Upper lobe of right lung (tissue), 1 donor: ENCODE measurements around the gene KANSL1. TPM values are rescaled to one million over a fixed set of nuclear protein-coding genes. Genes with fewer than 3 reads are reported as not detected.

Experiments
- ATAC-seq: fragments of 200-7000 bp; cut with Tn5 transposase; one replicate; pipeline ENCODE4 v1.9.1; 2020; ENCODE audit warnings: mild to moderate bottlenecking, moderate library complexity
- DNase-seq: peaks from one replicate; pipeline ENCODE4 v3.0.0-alpha.2; 2020
- H3K27ac ChIP-seq: fragments of 200-600 bp; one replicate; pipeline ENCODE4 v1.8.0; 2022
- H3K27me3 ChIP-seq: fragments of 200-600 bp; one replicate; pipeline ENCODE4 v1.8.0; 2022; ENCODE audit warnings: mild to moderate bottlenecking
- H3K36me3 ChIP-seq: fragments of 200-600 bp; one replicate; pipeline ENCODE4 v1.8.0; 2022
- H3K4me1 ChIP-seq: fragments of 200-600 bp; one replicate; pipeline ENCODE4 v1.8.0; 2022
- H3K4me3 ChIP-seq: fragments of 200-600 bp; one replicate; pipeline ENCODE4 v1.8.0; 2022; ENCODE audit warnings: mild to moderate bottlenecking
- H3K9me3 ChIP-seq: fragments of 200-600 bp; one replicate; pipeline ENCODE4 v1.8.0; 2022
- CTCF ChIP-seq: fragments of 200-600 bp; IDR thresholded peaks from one replicate; pipeline ENCODE4 v1.8.0; 2022; ENCODE audit warnings: antibody characterized with exemption
- intact Hi-C: fragments of 100-400 bp; cut with DNase I; formaldehyde crosslinking; loops from one replicate; pipeline ENCODE4 v1.11.0; 2022
- total RNA-seq: library from RNA; stranded (reverse); fragmentation: NEBNext Ultra II Directional; extraction: Animal tissue kit (Norgen Biotek cat#: 25700); gene quantifications from one replicate; pipeline ENCODE4 v1.2.1, GENCODE V29; 2021
- donor health status: DM: no; HTN: yes; CAD: no; lungs with severe emphysema.

KANSL1 gene
- total RNA-seq, 1 donor from 2014 or later = 69.8 TPM

- H3K9me3 ChIP-seq = no peaks in the 10 kb centered on the region
- no peak overlapping the region for H3K27ac ChIP-seq
- H3K4me3 ChIP-seq = no peak overlapping the region
- no peaks in the 10 kb centered on the region for H3K27me3 ChIP-seq
- peaks cover 73% of the 10 kb centered on the region for H3K36me3 ChIP-seq
- intact Hi-C loops = loop anchor here (10.0 kb wide), 1 partner anchor 153 kb away; the partner anchor contains the start of gene KANSL1
- ATAC-seq (no peak), DNase-seq (no peak)
- no peak for TF ChIP-seq CTCF
- peaks cover 20% of the 10 kb centered on the region for H3K4me1 ChIP-seq
Measured at GRCh38 chr17:46042246-46042645, 151.0 kb downstream of the KANSL1 start.

GRCh38 chr17:46039592-46040186 is 153.5 kb downstream of the KANSL1 start:
- no peak for ATAC-seq
- Histone ChIP-seq H3K4me1 (peaks cover 10% of the 10 kb centered on the region), H3K9me3 (no peaks in the 10 kb centered on the region), H3K27me3 (no peaks in the 10 kb centered on the region), H3K4me3 (no peak overlapping the region), H3K27ac (no peak overlapping the region), H3K36me3 (peaks cover 76% of the 10 kb centered on the region)
- intact Hi-C loops = loop anchor here (10.0 kb wide), 1 partner anchor 155 kb away; the partner anchor contains the start of gene KANSL1
- TF ChIP-seq CTCF = no peak
- DNase-seq = no peak

DNA sequence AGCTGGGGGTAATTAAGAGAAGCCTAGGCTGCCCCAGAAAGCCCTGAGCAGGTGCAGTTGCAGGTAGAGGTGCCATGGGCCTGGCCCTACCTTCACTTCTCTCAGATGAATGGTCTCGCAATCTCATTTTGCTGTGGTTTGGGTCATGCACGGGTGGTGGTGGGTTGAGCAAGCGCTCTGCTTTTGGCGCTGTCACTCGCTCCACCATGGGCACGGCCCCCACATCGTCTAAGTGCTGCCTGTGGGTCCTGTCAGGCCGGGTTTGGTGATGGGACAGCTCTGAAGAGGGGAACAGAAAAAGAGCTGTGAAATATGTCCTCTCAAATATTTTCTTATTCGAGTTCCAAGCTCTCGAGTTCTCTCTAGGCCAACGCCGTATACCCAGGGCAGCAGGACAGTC is 154.3 kb downstream of the KANSL1 start:
- H3K27ac ChIP-seq = no peak overlapping the region
- intact Hi-C loops = no loop called here
- no peak for DNase-seq

GRCh38 chr17:46038414-46038813 is 154.8 kb downstream of the KANSL1 start:
- H3K4me3 ChIP-seq = no peak overlapping the region
- H3K27me3 ChIP-seq = no peaks in the 10 kb centered on the region
- no peak for TF ChIP-seq CTCF
- ATAC-seq (peak; percentile 20), DNase-seq (no peak)
- peaks cover 87% of the 10 kb centered on the region for H3K36me3 ChIP-seq
- no peaks in the 10 kb centered on the region for H3K9me3 ChIP-seq
- intact Hi-C loops = no loop called here
- no peak overlapping the region for H3K27ac ChIP-seq
- no peaks in the 10 kb centered on the region for H3K4me1 ChIP-seq

More for the DNA sequence above, 154.3 kb downstream of the KANSL1 start:
- Histone ChIP-seq H3K4me3 (no peak overlapping the region), H3K9me3 (no peaks in the 10 kb centered on the region), H3K36me3 (peaks cover 83% of the 10 kb centered on the region), H3K4me1 (peaks cover 3% of the 10 kb centered on the region), H3K27me3 (no peaks in the 10 kb centered on the region)
- no peak for ATAC-seq
- TF ChIP-seq CTCF = no peak

DNA sequence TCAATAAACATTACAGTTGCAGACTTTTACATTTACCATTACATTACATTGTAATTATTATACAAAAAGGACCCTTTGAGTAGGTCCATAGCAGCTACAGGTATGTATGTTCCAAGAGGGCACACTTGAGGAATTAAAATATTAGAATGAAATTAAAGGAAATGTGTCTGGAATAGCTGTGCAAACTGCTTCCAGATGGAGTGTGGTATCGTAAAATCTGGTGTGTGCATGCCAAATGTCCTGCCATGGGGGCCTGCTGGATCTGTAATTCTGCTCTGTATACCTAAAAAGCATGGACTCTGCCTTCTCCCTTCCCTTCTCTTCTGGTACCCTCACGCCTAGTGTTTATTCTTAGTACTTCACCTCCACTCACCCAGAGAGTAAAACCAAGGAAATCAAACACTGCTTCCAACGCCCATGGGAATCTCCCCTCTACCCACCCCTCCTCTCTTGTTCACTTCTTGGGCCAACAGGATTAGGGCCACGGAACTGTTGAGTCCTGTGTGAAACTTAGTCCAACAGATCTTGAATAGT is 155.4 kb downstream of the KANSL1 start:
- intact Hi-C loops = no loop called here
- ATAC-seq = no peak
- no peak for TF ChIP-seq CTCF
- Histone ChIP-seq H3K36me3 (peaks cover 87% of the 10 kb centered on the region), H3K9me3 (no peaks in the 10 kb centered on the region), H3K4me3 (no peak overlapping the region), H3K27me3 (no peaks in the 10 kb centered on the region), H3K27ac (no peak overlapping the region), H3K4me1 (no peaks in the 10 kb centered on the region)
- no peak for DNase-seq
